ENCODE measurements around the gene BCO1. TPM values are rescaled to one million over a fixed set of nuclear protein-coding genes. Genes with fewer than 3 reads are reported as not detected.

Gene BCO1, protein sequence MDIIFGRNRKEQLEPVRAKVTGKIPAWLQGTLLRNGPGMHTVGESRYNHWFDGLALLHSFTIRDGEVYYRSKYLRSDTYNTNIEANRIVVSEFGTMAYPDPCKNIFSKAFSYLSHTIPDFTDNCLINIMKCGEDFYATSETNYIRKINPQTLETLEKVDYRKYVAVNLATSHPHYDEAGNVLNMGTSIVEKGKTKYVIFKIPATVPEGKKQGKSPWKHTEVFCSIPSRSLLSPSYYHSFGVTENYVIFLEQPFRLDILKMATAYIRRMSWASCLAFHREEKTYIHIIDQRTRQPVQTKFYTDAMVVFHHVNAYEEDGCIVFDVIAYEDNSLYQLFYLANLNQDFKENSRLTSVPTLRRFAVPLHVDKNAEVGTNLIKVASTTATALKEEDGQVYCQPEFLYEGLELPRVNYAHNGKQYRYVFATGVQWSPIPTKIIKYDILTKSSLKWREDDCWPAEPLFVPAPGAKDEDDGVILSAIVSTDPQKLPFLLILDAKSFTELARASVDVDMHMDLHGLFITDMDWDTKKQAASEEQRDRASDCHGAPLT
- polyA plus RNA-seq (2013, experiment 1 of 2), result not detected
- not detected for polyA plus RNA-seq (2013, experiment 2 of 2)

GRCh38 chr16:81238296-81239011 is at the start of gene BCO1:
BCO1 (plus strand) TSS chr16:81238689; CDS start chr16:81238909, 220 bp downstream.
- WGBS, result 21% methylated on average over 10 of the region's 10 CpGs
- H3K4me3 ChIP-seq (ENCODE audit: low read length), result peak within 1 kb of the TSS; percentile 27
- no peaks in the 10 kb centered on the region for H3K27me3 ChIP-seq (ENCODE audit: insufficient read depth, low read length)
- H3K27ac ChIP-seq (ENCODE audit: low read depth, low read length), result peak within 1 kb of the TSS; percentile 7; the same call in 1 of the 2 replicates
- H3K36me3 ChIP-seq (ENCODE audit: insufficient read depth, low read length), result no peaks in the 10 kb centered on the region
- H3K9me3 ChIP-seq (ENCODE audit: insufficient read depth, low read depth, low read length), result no peaks in the 10 kb centered on the region
- H3K9ac ChIP-seq (ENCODE audit: low read depth, low read length), result peak within 1 kb of the TSS; percentile 3; the same call in 1 of the 2 replicates
- H3K4me1 ChIP-seq (ENCODE audit: insufficient read depth, low read length), result peaks cover 20% of the 10 kb centered on the region

- Histone ChIP-seq H3K4me3 (ENCODE audit: low read length) (no peak overlapping the region), H3K27ac (ENCODE audit: low read depth, low read length) (no peak overlapping the region), H3K9ac (ENCODE audit: low read depth, low read length) (no peak overlapping the region), H3K36me3 (ENCODE audit: insufficient read depth, low read length) (no peaks in the 10 kb centered on the region), H3K27me3 (ENCODE audit: insufficient read depth, low read length) (no peaks in the 10 kb centered on the region), H3K4me1 (ENCODE audit: insufficient read depth, low read length) (no peaks in the 10 kb centered on the region), H3K9me3 (ENCODE audit: insufficient read depth, low read depth, low read length) (no peaks in the 10 kb centered on the region)
- WGBS, result 90% methylated on average over 15 of the region's 15 CpGs
These were observed 49.3 kb upstream of the BCO1 start for GRCh38 chr16:81189100-81189664.

DNA sequence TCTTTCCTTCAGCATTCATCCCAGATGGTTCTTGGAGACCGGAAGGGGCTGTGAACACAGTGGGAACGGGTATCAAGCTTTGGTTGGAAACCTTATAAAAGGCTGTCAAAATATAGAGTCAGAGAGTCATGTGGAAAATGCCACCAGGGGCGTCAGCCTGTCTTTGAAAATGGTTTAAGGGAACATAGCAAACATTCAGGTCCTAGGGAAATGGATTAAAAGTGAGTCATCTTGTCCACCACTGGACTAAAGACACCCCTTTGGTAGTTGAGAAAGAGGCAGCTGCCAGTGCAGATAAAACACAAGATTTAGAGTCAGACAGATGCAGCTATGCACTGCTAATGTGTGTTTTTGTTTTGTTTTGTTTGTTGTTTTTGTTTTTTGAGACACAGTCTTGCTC is 47.8 kb upstream of the BCO1 start:
- Histone ChIP-seq H3K36me3 (ENCODE audit: insufficient read depth, low read length) (no peaks in the 10 kb centered on the region), H3K9me3 (ENCODE audit: insufficient read depth, low read depth, low read length) (no peaks in the 10 kb centered on the region), H3K27ac (ENCODE audit: low read depth, low read length) (no peak overlapping the region), H3K4me1 (ENCODE audit: insufficient read depth, low read length) (no peaks in the 10 kb centered on the region), H3K9ac (ENCODE audit: low read depth, low read length) (no peak overlapping the region), H3K4me3 (ENCODE audit: low read length) (no peak overlapping the region), H3K27me3 (ENCODE audit: insufficient read depth, low read length) (no peaks in the 10 kb centered on the region)
- 59% methylated on average over 3 of the region's 3 CpGs for WGBS

DNA sequence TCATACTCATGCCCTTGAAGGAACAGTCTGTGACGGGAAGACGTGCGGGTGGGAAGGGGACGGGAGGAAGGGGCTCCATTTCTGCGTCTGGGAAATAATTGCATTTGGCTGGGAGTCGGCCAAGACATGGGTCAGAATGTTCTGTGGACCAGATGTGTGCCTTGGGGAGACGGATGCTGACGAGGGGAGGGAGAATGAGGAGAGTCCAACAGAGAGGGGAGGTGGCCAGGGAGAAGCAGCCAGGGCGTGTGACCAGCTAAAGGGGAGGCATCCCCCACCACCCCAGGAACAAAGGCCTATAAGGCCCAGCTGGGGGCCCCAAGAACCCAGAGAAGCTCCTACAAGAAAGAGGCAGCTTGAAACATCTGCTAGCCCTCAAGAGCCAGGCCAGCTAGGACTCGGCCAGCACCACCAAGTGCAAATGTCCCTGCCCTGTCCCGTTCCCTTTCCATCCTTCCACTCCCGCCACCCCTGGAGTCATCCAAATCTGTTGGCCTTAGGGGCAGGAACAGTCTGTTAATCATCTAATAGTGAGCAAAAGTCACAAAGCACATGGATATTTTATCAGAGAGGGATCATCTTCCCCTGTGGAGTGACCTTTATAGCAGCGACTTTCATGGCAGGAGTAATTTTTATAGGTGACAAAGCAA is 42.5 kb upstream of the BCO1 start:
- no peaks in the 10 kb centered on the region for H3K27me3 ChIP-seq (ENCODE audit: insufficient read depth, low read length)
- H3K9me3 ChIP-seq (ENCODE audit: insufficient read depth, low read depth, low read length), result no peaks in the 10 kb centered on the region
- H3K36me3 ChIP-seq (ENCODE audit: insufficient read depth, low read length), result no peaks in the 10 kb centered on the region
- no peak overlapping the region for H3K9ac ChIP-seq (ENCODE audit: low read depth, low read length)
- no peaks in the 10 kb centered on the region for H3K4me1 ChIP-seq (ENCODE audit: insufficient read depth, low read length)
- no peak overlapping the region for H3K27ac ChIP-seq (ENCODE audit: low read depth, low read length)
- WGBS, result 94% methylated on average over 13 of the region's 13 CpGs
- H3K4me3 ChIP-seq (ENCODE audit: low read length), result no peak overlapping the region

DNA sequence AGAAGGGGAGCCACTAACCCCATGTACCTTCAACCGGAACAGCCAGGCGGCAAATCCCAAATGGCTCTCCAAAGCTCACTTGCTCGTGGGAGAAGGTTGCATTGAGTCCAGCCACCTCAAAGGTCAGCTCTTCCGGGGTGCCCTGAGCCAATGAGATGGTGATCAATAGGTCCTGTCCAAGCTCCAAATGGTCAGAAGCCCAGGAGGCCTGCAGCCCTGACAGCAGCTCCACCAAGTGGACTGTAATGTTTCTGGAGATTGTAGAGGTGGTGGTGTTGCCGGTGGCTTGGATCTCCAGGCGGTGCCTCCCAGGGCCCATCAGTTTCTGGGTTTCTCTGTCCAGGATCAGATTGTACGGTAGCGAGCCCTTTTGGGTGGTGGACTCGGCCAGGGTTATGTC is 39.9 kb upstream of the BCO1 start:
- 86% methylated on average over 9 of the region's 9 CpGs for WGBS
- Histone ChIP-seq H3K9me3 (ENCODE audit: insufficient read depth, low read depth, low read length) (no peaks in the 10 kb centered on the region), H3K9ac (ENCODE audit: low read depth, low read length) (no peak overlapping the region), H3K4me3 (ENCODE audit: low read length) (no peak overlapping the region), H3K27ac (ENCODE audit: low read depth, low read length) (no peak overlapping the region), H3K27me3 (ENCODE audit: insufficient read depth, low read length) (no peaks in the 10 kb centered on the region), H3K36me3 (ENCODE audit: insufficient read depth, low read length) (no peaks in the 10 kb centered on the region), H3K4me1 (ENCODE audit: insufficient read depth, low read length) (no peaks in the 10 kb centered on the region)

- Histone ChIP-seq H3K36me3 (ENCODE audit: insufficient read depth, low read length) (no peaks in the 10 kb centered on the region), H3K4me3 (ENCODE audit: low read length) (no peak overlapping the region), H3K27ac (ENCODE audit: low read depth, low read length) (no peak overlapping the region), H3K27me3 (ENCODE audit: insufficient read depth, low read length) (no peaks in the 10 kb centered on the region), H3K9ac (ENCODE audit: low read depth, low read length) (no peak overlapping the region), H3K4me1 (ENCODE audit: insufficient read depth, low read length) (no peaks in the 10 kb centered on the region), H3K9me3 (ENCODE audit: insufficient read depth, low read depth, low read length) (no peaks in the 10 kb centered on the region)
- WGBS, result 87% methylated on average over 4 of the region's 4 CpGs
These were observed 37.2 kb upstream of the BCO1 start for GRCh38 chr16:81201267-81201666.

DNA sequence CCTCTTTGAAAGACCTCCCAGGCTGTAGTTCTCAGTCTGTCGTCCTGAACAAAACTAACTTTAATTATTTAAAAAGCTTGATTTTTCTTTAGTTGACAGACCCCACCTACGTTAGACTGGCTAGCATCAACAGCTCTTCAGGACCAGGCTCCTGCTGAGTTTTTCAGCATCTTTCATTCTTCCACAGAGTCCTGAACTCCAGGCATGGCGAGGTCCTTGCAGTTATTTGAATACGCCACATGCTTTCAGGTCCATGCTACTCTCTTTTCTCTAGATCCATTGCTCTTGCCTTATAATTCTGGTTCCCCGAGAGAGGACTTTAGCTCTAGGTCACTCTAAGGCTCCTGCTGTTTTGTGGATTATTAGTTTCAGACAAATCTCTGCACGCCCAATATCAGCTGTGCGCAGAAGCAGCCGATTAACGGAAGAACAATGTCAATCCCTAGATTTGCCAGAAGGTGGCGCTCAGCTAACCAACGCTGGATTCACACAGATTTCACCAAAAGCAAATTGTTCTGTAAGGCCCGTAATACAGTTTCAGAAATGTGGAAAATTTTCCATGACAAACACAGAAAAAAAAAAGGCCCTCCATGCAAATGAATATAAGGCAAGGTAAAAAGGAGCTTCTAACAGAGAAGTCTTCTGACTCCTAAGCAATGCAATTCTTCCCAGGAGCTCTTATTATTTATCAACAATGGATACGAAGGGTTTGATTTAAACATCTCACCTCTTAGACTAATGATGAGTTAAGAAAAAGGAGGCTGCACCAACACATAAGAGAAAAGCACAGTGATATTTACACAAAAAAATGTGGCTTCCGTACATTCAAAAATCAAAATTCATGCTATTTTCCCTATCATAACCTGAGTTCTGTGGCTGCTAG is 33.5 kb upstream of the BCO1 start:
- Histone ChIP-seq H3K27me3 (ENCODE audit: insufficient read depth, low read length) (no peaks in the 10 kb centered on the region), H3K4me3 (ENCODE audit: low read length) (no peak overlapping the region), H3K27ac (ENCODE audit: low read depth, low read length) (no peak overlapping the region), H3K4me1 (ENCODE audit: insufficient read depth, low read length) (no peaks in the 10 kb centered on the region), H3K9ac (ENCODE audit: low read depth, low read length) (no peak overlapping the region), H3K36me3 (ENCODE audit: insufficient read depth, low read length) (no peaks in the 10 kb centered on the region), H3K9me3 (ENCODE audit: insufficient read depth, low read depth, low read length) (no peaks in the 10 kb centered on the region)
- 46% methylated on average over 13 of the region's 14 CpGs for WGBS

GRCh38 chr16:81207076-81207475 is 31.4 kb upstream of the BCO1 start:
- Histone ChIP-seq H3K4me1 (ENCODE audit: insufficient read depth, low read length) (no peaks in the 10 kb centered on the region), H3K36me3 (ENCODE audit: insufficient read depth, low read length) (no peaks in the 10 kb centered on the region), H3K27me3 (ENCODE audit: insufficient read depth, low read length) (no peaks in the 10 kb centered on the region), H3K27ac (ENCODE audit: low read depth, low read length) (no peak overlapping the region), H3K9ac (ENCODE audit: low read depth, low read length) (no peak overlapping the region), H3K4me3 (ENCODE audit: low read length) (no peak overlapping the region), H3K9me3 (ENCODE audit: insufficient read depth, low read depth, low read length) (no peaks in the 10 kb centered on the region)
- WGBS, result 81% methylated on average over 5 of the region's 6 CpGs

GRCh38 chr16:81210807-81211206 is 27.7 kb upstream of the BCO1 start:
- Histone ChIP-seq H3K4me3 (ENCODE audit: low read length) (no peak overlapping the region), H3K27me3 (ENCODE audit: insufficient read depth, low read length) (no peaks in the 10 kb centered on the region), H3K9me3 (ENCODE audit: insufficient read depth, low read depth, low read length) (no peaks in the 10 kb centered on the region), H3K4me1 (ENCODE audit: insufficient read depth, low read length) (no peaks in the 10 kb centered on the region), H3K9ac (ENCODE audit: low read depth, low read length) (no peak overlapping the region), H3K27ac (ENCODE audit: low read depth, low read length) (no peak overlapping the region), H3K36me3 (ENCODE audit: insufficient read depth, low read length) (no peaks in the 10 kb centered on the region)
- 98% methylated on average over 3 of the region's 3 CpGs for WGBS

DNA sequence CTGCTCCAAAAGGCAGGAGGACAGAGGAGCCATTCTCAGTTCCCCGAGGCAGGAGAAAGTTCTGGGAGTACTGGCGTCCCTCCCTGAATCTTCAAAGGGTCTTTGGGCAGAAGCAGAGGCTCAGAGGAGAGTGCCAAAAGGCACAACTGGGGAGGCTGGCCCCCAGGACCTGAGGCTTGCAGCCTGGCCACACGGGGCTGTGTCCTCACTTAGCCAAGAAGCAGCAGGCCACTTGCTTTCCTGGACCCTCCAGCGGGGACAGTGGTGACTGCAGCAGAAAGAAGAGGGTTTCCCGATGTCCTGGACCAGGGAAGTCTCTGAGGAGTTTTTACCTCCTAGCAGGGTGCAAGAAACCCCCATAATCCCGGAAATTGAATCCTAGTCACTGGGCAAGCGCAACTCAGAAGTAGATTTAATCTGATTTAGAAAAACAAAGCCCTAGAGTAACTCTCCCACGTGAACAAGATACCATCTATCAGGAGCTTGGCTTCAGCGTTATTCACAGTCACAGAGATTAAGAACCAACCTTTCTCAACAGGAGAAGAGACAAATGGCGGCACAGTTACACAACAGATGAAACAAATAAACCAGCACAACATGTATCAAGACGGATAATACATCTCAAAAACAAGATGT is 25.5 kb upstream of the BCO1 start:
- no peaks in the 10 kb centered on the region for H3K36me3 ChIP-seq (ENCODE audit: insufficient read depth, low read length)
- no peak overlapping the region for H3K9ac ChIP-seq (ENCODE audit: low read depth, low read length)
- H3K4me3 ChIP-seq (ENCODE audit: low read length), result no peak overlapping the region
- 78% methylated on average over 11 of the region's 11 CpGs for WGBS
- no peaks in the 10 kb centered on the region for H3K27me3 ChIP-seq (ENCODE audit: insufficient read depth, low read length)
- H3K4me1 ChIP-seq (ENCODE audit: insufficient read depth, low read length), result no peaks in the 10 kb centered on the region
- no peak overlapping the region for H3K27ac ChIP-seq (ENCODE audit: low read depth, low read length)
- no peaks in the 10 kb centered on the region for H3K9me3 ChIP-seq (ENCODE audit: insufficient read depth, low read depth, low read length)
